ENCODE results near the gene MRPL30.

- TF ChIP-seq CTCF (conservative IDR thresholded peaks at IDR 0.05 in 1 of 2, IDR thresholded peaks at IDR 0.05 in 1 of 2; ENCODE audit: low read depth in 1 of 2, low read length in 2 of 2) = no peak
- no peak for TF ChIP-seq EZH2 (IDR thresholded peaks at IDR 0.05; ENCODE audit: low read length, missing control alignments)
Measured at GRCh38 chr2:99242151-99242550, 61.2 kb downstream of the MRPL30 start.

Measured in fibroblast of lung (primary cell).